Vagina (tissue), 2 donors: Measurements from ENCODE around the gene MTCL3.

Experiments
- DNase-seq, 2 donors: peaks; one replicate each; pipeline ENCODE4 v3.0.0-alpha.2; 2017; ENCODE audit errors: extremely low spot score in 2 of 2
- H3K27ac ChIP-seq: fragments of 200-600 bp; sonication (generic); one replicate; pipeline ENCODE4 v1.5.1; 2019
- H3K27me3 ChIP-seq: fragments of 200-600 bp; sonication (generic); one replicate; pipeline ENCODE4 v1.5.1; 2019
- H3K36me3 ChIP-seq, 2 donors: fragments of 200-600 bp; sonication (generic); one replicate each; pipeline ENCODE4 v1.5.1; 2017 to 2019
- H3K4me1 ChIP-seq: fragments of 200-600 bp; sonication (generic); one replicate; pipeline ENCODE4 v1.5.1; 2019
- H3K4me3 ChIP-seq, 2 donors: fragments of 200-600 bp; sonication (generic); 1 replicate in 1 of 2; 2 replicates in 1 of 2; pipeline ENCODE4 v1.5.1; 2016 to 2019
- H3K9me3 ChIP-seq: fragments of 200-600 bp; sonication (generic); one replicate; pipeline ENCODE4 v1.5.1; 2019
- POLR2A ChIP-seq, 2 donors: fragments of 450-650 bp; IDR thresholded peaks; one replicate each; pipeline ENCODE4 v1.6.1; 2017; ENCODE audit warnings: antibody characterized with exemption in 2 of 2, mild to moderate bottlenecking in 2 of 2, moderate library complexity in 2 of 2
- POLR2AphosphoS5 ChIP-seq, 2 donors: sonication (generic); formaldehyde crosslinking; IDR thresholded peaks; one replicate each; pipeline ENCODE4 v1.9.0; 2017; ENCODE audit warnings: antibody characterized with exemption in 2 of 2, mild to moderate bottlenecking in 2 of 2, low read depth in 1 of 2; ENCODE audit not compliant: insufficient read depth in 1 of 2
- intact Hi-C: fragments of 100-400 bp; cut with DNase I; formaldehyde crosslinking; loops from one replicate; pipeline ENCODE4 v1.15.1; 2023
- TF ChIP-seq, protein P1 (sequence below), 3 experiments: fragments of 450-650 bp in 2 of 3; fragments of 200-600 bp in 1 of 3; sonication (generic) in 1 of 3; IDR thresholded peaks; one replicate each; pipeline ENCODE4 v1.5.1; 2017 to 2019; ENCODE audit warnings: antibody characterized with exemption in 3 of 3, mild to moderate bottlenecking in 2 of 3, moderate library complexity in 2 of 3

MTCL3 gene

DNA sequence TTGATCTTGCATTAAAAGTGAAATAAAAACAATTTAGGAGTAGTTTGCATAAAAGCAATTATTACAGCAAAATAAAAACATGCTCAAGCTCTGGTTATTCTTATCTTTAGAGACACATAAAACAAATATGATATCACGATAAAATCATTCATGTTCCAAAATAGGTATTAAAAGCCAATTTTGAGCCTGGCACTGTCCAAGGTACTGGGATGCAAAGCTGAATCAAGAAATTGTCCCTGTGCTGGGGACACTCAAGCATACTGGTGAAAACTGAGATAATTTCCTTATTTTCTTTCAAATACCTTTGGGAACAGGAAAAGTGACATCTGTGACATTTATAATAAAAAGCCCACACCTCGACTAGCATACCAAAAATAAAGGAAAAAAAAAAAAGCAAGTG is 931 bp upstream of the MTCL3 start:
- intact Hi-C loops = no loop called here

DNA sequence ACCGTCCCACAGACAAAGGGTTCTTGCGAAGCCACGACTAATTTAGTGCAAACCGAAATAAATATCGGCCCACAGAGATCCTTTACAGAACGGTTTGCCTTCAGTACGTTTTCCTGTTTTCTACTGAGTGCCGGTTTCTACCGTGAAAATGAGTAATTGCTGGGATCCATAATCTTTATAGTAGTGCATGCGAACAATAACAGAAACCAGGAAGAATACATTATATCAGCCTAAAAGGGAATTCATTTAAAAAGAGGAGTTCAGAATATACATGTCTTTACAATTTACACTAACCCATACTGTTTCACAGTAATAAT is 292 bp upstream of the MTCL3 start:
- peaks cover 30% of the 10 kb centered on the region for H3K4me1 ChIP-seq
- intact Hi-C loops = no loop called here
- TF ChIP-seq POLR2A (IDR thresholded peaks at IDR 0.05) = no peak
- TF ChIP-seq, protein P1, sequence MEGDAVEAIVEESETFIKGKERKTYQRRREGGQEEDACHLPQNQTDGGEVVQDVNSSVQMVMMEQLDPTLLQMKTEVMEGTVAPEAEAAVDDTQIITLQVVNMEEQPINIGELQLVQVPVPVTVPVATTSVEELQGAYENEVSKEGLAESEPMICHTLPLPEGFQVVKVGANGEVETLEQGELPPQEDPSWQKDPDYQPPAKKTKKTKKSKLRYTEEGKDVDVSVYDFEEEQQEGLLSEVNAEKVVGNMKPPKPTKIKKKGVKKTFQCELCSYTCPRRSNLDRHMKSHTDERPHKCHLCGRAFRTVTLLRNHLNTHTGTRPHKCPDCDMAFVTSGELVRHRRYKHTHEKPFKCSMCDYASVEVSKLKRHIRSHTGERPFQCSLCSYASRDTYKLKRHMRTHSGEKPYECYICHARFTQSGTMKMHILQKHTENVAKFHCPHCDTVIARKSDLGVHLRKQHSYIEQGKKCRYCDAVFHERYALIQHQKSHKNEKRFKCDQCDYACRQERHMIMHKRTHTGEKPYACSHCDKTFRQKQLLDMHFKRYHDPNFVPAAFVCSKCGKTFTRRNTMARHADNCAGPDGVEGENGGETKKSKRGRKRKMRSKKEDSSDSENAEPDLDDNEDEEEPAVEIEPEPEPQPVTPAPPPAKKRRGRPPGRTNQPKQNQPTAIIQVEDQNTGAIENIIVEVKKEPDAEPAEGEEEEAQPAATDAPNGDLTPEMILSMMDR (IDR thresholded peaks at IDR 0.05) = no peak
- no peak for TF ChIP-seq POLR2AphosphoS5 (IDR thresholded peaks at IDR 0.05; ENCODE audit: insufficient read depth in 1 of 2, low read depth in 1 of 2)
- H3K36me3 ChIP-seq = no peaks in the 10 kb centered on the region
- H3K27ac ChIP-seq = no peak overlapping the region
- no peaks in the 10 kb centered on the region for H3K27me3 ChIP-seq
- no peak overlapping the region for H3K4me3 ChIP-seq
- H3K9me3 ChIP-seq = no peaks in the 10 kb centered on the region
- DNase-seq = no peak

More for the DNA sequence above, 931 bp upstream of the MTCL3 start:
- H3K4me1 ChIP-seq = peaks cover 24% of the 10 kb centered on the region
- no peak overlapping the region for H3K4me3 ChIP-seq
- no peaks in the 10 kb centered on the region for H3K9me3 ChIP-seq
- H3K27me3 ChIP-seq = no peaks in the 10 kb centered on the region
- TF ChIP-seq, protein P1 (IDR thresholded peaks at IDR 0.05) = no peak
- TF ChIP-seq POLR2A (IDR thresholded peaks at IDR 0.05) (no peak), POLR2AphosphoS5 (IDR thresholded peaks at IDR 0.05; ENCODE audit: insufficient read depth in 1 of 2, low read depth in 1 of 2) (no peak)
- DNase-seq = no peak
- no peaks in the 10 kb centered on the region for H3K36me3 ChIP-seq
- no peak overlapping the region for H3K27ac ChIP-seq

DNA sequence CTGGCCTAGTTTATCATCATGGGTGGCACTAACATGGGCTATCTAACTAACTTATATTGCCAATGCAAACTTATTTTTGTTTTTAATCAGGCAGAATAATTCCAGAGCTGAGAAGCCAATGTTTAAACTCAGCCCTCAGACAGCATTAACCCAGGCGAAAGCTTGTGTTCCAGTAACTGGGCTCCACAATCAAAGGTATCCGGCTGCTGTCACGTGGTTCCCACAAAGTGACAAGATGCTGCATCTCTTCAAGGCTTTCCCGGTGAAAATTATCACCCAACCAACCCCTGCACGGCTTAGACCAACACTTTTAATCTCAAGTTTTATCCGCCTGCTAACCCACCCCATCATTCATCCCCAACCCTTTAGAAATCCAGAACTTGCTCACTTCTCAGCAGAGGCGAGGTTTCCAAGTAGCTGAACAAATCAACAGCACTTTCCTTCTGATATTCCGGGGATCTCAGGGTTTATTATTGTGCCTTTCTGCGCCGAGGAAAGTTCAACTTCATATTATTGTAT is 885 bp downstream of the MTCL3 start:
- intact Hi-C loops = no loop called here
- Histone ChIP-seq H3K4me3 (no peak overlapping the region), H3K36me3 (no peaks in the 10 kb centered on the region), H3K4me1 (peaks cover 33% of the 10 kb centered on the region), H3K27me3 (no peaks in the 10 kb centered on the region), H3K27ac (no peak overlapping the region), H3K9me3 (no peaks in the 10 kb centered on the region)
- TF ChIP-seq POLR2A (IDR thresholded peaks at IDR 0.05) (no peak), POLR2AphosphoS5 (IDR thresholded peaks at IDR 0.05; ENCODE audit: insufficient read depth in 1 of 2, low read depth in 1 of 2) (no peak)
- TF ChIP-seq, protein P1 (IDR thresholded peaks at IDR 0.05) = no peak
- DNase-seq = no peak

DNA sequence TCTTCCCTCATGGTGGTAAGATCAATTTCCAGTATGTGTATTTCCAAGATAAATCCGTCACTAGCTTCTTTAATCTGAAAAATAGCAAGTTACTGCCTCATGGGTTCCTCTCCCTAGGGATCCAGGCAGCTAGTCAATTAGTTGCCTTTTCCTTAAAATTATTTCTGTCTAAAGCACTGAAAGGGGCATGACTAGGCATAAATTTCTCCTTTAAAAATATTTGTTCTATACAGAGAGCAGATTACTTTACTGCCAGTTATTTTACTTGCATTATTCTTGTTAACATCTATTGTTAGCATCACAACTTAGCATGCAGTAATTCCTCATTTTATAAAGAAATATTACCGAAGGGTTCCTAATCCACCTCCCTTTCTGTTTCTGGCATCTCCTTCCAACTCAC is 1.4 kb downstream of the MTCL3 start:
- Histone ChIP-seq H3K4me3 (no peak overlapping the region), H3K36me3 (no peaks in the 10 kb centered on the region), H3K9me3 (no peaks in the 10 kb centered on the region), H3K4me1 (peaks cover 33% of the 10 kb centered on the region), H3K27ac (no peak overlapping the region), H3K27me3 (no peaks in the 10 kb centered on the region)
- no peak for DNase-seq
- TF ChIP-seq, protein P1 (IDR thresholded peaks at IDR 0.05) = no peak
- intact Hi-C loops = no loop called here

DNA sequence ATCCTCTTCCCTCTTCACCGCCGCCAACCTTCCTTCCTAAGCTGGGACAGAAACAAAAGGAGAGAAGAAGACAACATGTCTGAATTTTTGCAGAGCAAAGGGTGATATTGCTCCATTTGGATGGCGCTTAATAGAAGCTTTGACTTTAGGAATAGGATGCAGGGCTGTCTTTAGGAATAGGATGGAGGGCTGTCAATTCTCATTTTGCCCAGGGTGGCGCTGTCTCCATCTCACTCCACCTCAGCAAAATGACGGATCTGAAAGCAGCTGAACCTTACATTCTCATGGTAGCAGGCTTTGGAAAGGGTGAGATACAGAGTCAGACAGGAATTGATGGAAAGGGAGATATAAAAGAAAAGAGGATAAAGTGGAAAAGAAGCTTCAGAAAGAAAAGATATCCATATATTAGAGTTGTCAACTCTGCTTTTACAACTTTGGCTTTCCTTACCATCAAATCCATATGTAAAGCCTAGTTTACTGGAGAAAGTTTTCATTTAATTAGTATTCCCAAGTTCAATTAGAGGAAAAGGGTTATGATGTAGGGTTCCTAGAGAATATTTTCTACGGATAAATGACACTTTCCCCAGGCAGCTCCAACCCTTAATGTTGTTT is 2.4 kb downstream of the MTCL3 start:
- Histone ChIP-seq H3K4me3 (peak overlapping the region; percentile 57 to 69), H3K27ac (peak overlapping the region; percentile 1), H3K4me1 (peaks cover 33% of the 10 kb centered on the region), H3K9me3 (no peaks in the 10 kb centered on the region), H3K27me3 (no peaks in the 10 kb centered on the region), H3K36me3 (no peaks in the 10 kb centered on the region)
- TF ChIP-seq, protein P1 (IDR thresholded peaks at IDR 0.05) = peak in 2 of 3 experiments; percentile 9 to 40
- TF ChIP-seq POLR2AphosphoS5 (IDR thresholded peaks at IDR 0.05; ENCODE audit: insufficient read depth in 1 of 2, low read depth in 1 of 2) = no peak
- TF ChIP-seq POLR2A (IDR thresholded peaks at IDR 0.05) = no peak
- intact Hi-C loops = no loop called here
- DNase-seq = no peak
